GM12878 (cell line): ENCODE results near the gene SRBD1. TPM values are rescaled to one million over a fixed set of nuclear protein-coding genes. Genes with fewer than 3 reads are reported as not detected.
A peak's percentile ranks its signal among the peaks of the same experiment; 100 is the strongest.

ENCODE experiments used
- ATAC-seq: fragments of 200-7000 bp; cut with Tn5 transposase; 3 replicates; pipeline ENCODE4 v1.9.1; 2020; ENCODE audit warnings: mild to moderate bottlenecking, moderate library complexity
- BruUV-seq: library from RNA; stranded (reverse); fragments of 400-500 nt; replicated peaks from 2 replicates; lab custom pipeline; 2021; lab: Mats Ljungman, UMichigan
- CTCF ChIA-PET: fragments of 300-600 bp; sonication (Branson Sonifier 250); formaldehyde crosslinking; extraction: SDS; loops from one replicate; lab custom pipeline; 2021; ENCODE audit warnings: inconsistent platforms; lab: Yijun Ruan, JAX
- POLR2A ChIA-PET: fragments of 350-600 bp; formaldehyde crosslinking; extraction: SDS; loops from one replicate; lab custom pipeline; 2021; ENCODE audit warnings: inconsistent platforms; lab: Charles Lee
- RAD21 ChIA-PET: fragments of 300-600 bp; sonication (Branson Sonifier 250); formaldehyde crosslinking; loops from one replicate; lab custom pipeline; 2023; ENCODE audit warnings: antibody characterized with exemption; ENCODE audit not compliant: unreplicated experiment; lab: Charles Lee
- SMC1A ChIA-PET: fragments of 300-600 bp; sonication (Branson Sonifier 250); formaldehyde crosslinking; loops from one replicate; lab custom pipeline; 2023; ENCODE audit not compliant: unreplicated experiment, uncharacterized antibody; lab: Charles Lee
- DNase-seq: peaks from one replicate; pipeline ENCODE4 v3.0.0-alpha.2; 2011; ENCODE audit warnings: low read depth, low spot score
- FAIRE-seq: peaks from 3 replicates; lab custom pipeline; 2011; peaks lifted over from hg19 to GRCh38; lab: Jason Lieb, UNC
- H2AFZ ChIP-seq: 2 replicates; pipeline ENCODE4 v1.6.0; 2011; ENCODE audit warnings: low read depth, low read length, control low read depth; ENCODE audit not compliant: control insufficient read depth
- H3K27ac ChIP-seq: 2 replicates; pipeline ENCODE4 v1.5.1; 2011; ENCODE audit warnings: control low read depth; ENCODE audit not compliant: control insufficient read depth, insufficient read depth
- H3K27me3 ChIP-seq, 2 experiments: replicated peaks in 1 of 2; 2 replicates each; pipeline versions ENCODE4 v1.6.0 to v1.6.1; 2011; ENCODE audit warnings: low read length in 1 of 2; ENCODE audit not compliant: control insufficient read depth in 2 of 2, insufficient read depth in 2 of 2
- H3K36me3 ChIP-seq, 2 experiments: 2 replicates each; pipeline ENCODE4 v1.5.1; 2011; ENCODE audit warnings: low read length in 1 of 2; ENCODE audit not compliant: control insufficient read depth in 2 of 2, insufficient read depth in 2 of 2
- H3K4me1 ChIP-seq: 2 replicates; pipeline ENCODE4 v1.6.1; 2011; ENCODE audit warnings: mild to moderate bottlenecking, low read length, moderate library complexity, mixed read lengths; ENCODE audit not compliant: control insufficient read depth, insufficient read depth
- H3K4me2 ChIP-seq: 2 replicates; pipeline ENCODE4 v1.6.0; 2011; ENCODE audit warnings: control low read depth; ENCODE audit not compliant: control insufficient read depth, insufficient read depth
- H3K4me3 ChIP-seq: fragments of 200-600 bp; sonication (generic); 2 replicates; pipeline ENCODE4 v1.5.1; 2016
- H3K79me2 ChIP-seq: 2 replicates; pipeline ENCODE4 v1.6.0; 2011; ENCODE audit warnings: low read length; ENCODE audit not compliant: control insufficient read depth, insufficient read depth
- H3K9ac ChIP-seq: 2 replicates; pipeline ENCODE4 v1.8.0; 2011; ENCODE audit warnings: low read length, control low read depth, mixed read lengths; ENCODE audit not compliant: control insufficient read depth, insufficient read depth
- H3K9me3 ChIP-seq: replicated peaks from 3 replicates; pipeline ENCODE4 v1.5.1; 2011; ENCODE audit warnings: mild to moderate bottlenecking, low read length; ENCODE audit not compliant: control insufficient read depth, insufficient read depth
- H4K20me1 ChIP-seq: 2 replicates; pipeline ENCODE4 v1.6.0; 2011; ENCODE audit not compliant: control insufficient read depth, insufficient read depth
- BHLHE40 ChIP-seq, 2 experiments: fragments of 450-650 bp in 1 of 2; IDR thresholded peaks; 2 replicates each; pipeline ENCODE4 v1.6.1; 2011 to 2017; ENCODE audit warnings: low read depth in 2 of 2, borderline replicate concordance in 1 of 2, improper control_type of control experiment in 1 of 2, low read length in 1 of 2, mild to moderate bottlenecking in 1 of 2
- DPF2 ChIP-seq: fragments of 450-650 bp; IDR thresholded peaks from 2 replicates; pipeline ENCODE4 v1.6.1; 2017; ENCODE audit warnings: mild to moderate bottlenecking
- HDGF ChIP-seq: fragments of 450-650 bp; IDR thresholded peaks from 2 replicates; pipeline ENCODE4 v1.6.1; 2016; ENCODE audit warnings: antibody characterized with exemption
- IKZF1 ChIP-seq: fragments of 450-650 bp; conservative IDR thresholded peaks from 2 replicates; pipeline ENCODE4 v1.6.1; 2017; ENCODE audit warnings: antibody characterized with exemption, mild to moderate bottlenecking
- POU2F2 ChIP-seq: IDR thresholded peaks from 3 replicates; pipeline ENCODE4 v1.6.1; 2011; ENCODE audit warnings: low read depth, mild to moderate bottlenecking, low read length, borderline replicate concordance
- SIX5 ChIP-seq: IDR thresholded peaks from 2 replicates; pipeline ENCODE4 v1.6.1; 2011; ENCODE audit warnings: mild to moderate bottlenecking, low read depth, low read length, moderate library complexity; ENCODE audit not compliant: severe bottlenecking
- SMARCA5 ChIP-seq: fragments of 450-650 bp; IDR thresholded peaks from 2 replicates; pipeline ENCODE4 v1.6.1; 2017; ENCODE audit warnings: mild to moderate bottlenecking
- STAT1 ChIP-seq: fragments of 450-650 bp; conservative IDR thresholded peaks from 2 replicates; pipeline ENCODE4 v1.6.1; 2014; ENCODE audit warnings: antibody characterized with exemption, mild to moderate bottlenecking
- ZNF207 ChIP-seq: fragments of 450-650 bp; IDR thresholded peaks from 2 replicates; pipeline ENCODE4 v1.6.1; 2014; ENCODE audit warnings: antibody characterized with exemption, mild to moderate bottlenecking, borderline replicate concordance
- WGBS: methylation state at CpG from one replicate; pipeline ENCODE4 v1.1.6; 2016; ENCODE audit warnings: low lambda C conversion rate; ENCODE audit not compliant: insufficient replicate concordance, insufficient coverage; ENCODE audit errors: missing lambda C conversion rate; 5-methylcytosine and 5-hydroxymethylcytosine counted together
- in situ Hi-C: fragments of 300-500 bp; cut with MboI; formaldehyde crosslinking; loops from 9 replicates; pipeline ENCODE4 v1.14.3; 2018; ENCODE audit warnings: mixed read lengths
- intact Hi-C: fragments of 100-400 bp; cut with micrococcal nuclease; formaldehyde crosslinking; loops from one replicate; pipeline ENCODE4 v1.14.2; 2022; ENCODE audit not compliant: unreplicated experiment
- polyA plus RNA-seq, 11 experiments: library from polyadenylated mRNA; depleted of rRNA in 4 of 11; unstranded in 6 of 11; stranded (reverse) in 5 of 11; fragments of >200 nt; fragmentation: Nextera tagmentation in 4 of 11; fragmentation: Illumina TruSeq in 1 of 11; extraction: Ambion mirVana in 4 of 11; extraction: Trizol in 1 of 11; gene quantifications; 1 replicate in 1 of 11; 2 replicates in 10 of 11; pipeline versions ENCODE4 v1.2.1 to v1.2.3, GENCODE V29; 2011 to 2016; ENCODE audit warnings: inconsistent platforms in 2 of 11, missing spikeins in 2 of 11, low read depth in 1 of 11
- total RNA-seq, 4 experiments: library from RNA; depleted of rRNA in 3 of 4; stranded (reverse); fragments of >200 nt in 3 of 4; fragmentation: Illumina TruSeq in 1 of 4; extraction: Trizol in 1 of 4; gene quantifications; 2 replicates each; pipeline versions ENCODE4 v1.2.1 to v1.2.3, GENCODE V29; 2013 to 2021
- TF ChIP-seq, protein P1 (sequence below): fragments of 450-650 bp; formaldehyde crosslinking; IDR thresholded peaks from 2 replicates; pipeline ENCODE4 v1.4.0; 2020; ENCODE audit warnings: mild to moderate bottlenecking, moderate library complexity
- TF ChIP-seq, protein P2 (sequence below): IDR thresholded peaks from 2 replicates; pipeline ENCODE4 v1.6.1; 2012; ENCODE audit warnings: low read depth, low read length, improper control_type of control experiment
- TF ChIP-seq, protein P3 (sequence below): fragments of 450-650 bp; formaldehyde crosslinking; IDR thresholded peaks from 2 replicates; pipeline ENCODE4 v1.5.0; 2022; ENCODE audit warnings: mild to moderate bottlenecking, missing genetic modification characterization

Gene SRBD1
- total and polyA plus RNA-seq, 10 of the 15 experiments (the other 5 are each of a cell fraction or from before 2014, with no cell fraction given), result 9.7 to 33.1 (median 20.1) TPM

DNA sequence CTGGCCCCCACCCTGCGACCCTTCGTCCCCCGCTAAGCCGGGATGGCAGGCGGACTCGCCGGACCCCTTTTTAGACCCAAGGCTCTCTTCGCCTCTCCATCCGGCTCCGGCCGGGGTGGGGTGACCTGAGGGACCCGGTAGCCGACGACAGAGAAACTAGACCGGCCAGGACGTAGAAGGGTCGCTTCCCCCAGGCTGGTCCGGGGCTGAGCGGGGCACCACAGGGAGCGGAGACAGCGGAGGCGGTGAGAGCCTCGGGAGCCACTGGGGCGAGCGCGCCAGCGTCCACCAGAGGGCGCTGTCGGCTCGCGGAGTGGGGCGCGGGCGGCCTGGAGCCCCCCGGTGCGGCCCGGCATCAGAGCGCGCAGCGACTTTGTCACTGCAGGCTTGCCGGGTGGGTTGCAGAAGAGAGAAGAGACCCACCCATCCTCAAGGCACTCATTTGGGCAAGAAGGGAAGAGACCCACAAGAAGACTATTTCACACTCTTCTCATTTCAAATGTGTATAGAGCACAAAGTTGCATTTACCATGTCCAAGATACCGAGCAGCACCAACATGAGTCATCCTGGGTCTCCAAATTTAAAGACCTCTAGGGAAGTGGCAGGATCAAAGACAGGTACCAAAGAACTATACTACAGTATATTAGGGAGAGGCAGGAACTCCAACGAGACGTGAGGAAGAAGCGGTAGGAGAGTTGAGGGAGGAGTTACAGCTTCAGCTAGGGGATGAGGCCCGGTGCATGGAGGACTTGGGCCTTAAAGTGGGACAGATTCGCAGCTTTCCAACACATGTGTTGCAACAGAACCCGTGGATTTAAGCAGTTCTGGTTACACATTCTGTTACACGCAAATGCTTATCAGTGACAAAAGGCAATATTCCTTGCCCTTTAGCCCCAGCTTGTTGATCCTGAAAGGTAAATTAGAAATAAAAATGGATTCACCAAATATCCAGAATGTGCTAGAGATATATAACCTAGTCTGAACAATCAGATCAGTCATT, 32.8 kb upstream of the SRBD1 start:
- no peaks in the 10 kb centered on the region for H3K79me2 ChIP-seq
- no peaks in the 10 kb centered on the region for H3K4me1 ChIP-seq
- H3K4me3 ChIP-seq, result peak overlapping the region; percentile 69; the same call in 1 of the 2 replicates
- ChIA-PET POLR2A (interaction anchor here (0.9 kb wide), 1 partner anchor 190 kb away, joined by 3 read pairs; no protein-coding TSS in a partner anchor), CTCF (interaction anchor here (0.7 to 5.0 kb wide), 28 partner anchors 9 to 818 kb away, joined by 3 to 64 read pairs (median 4); no protein-coding TSS in a partner anchor), SMC1A (interaction anchor here (0.6 to 4.4 kb wide), 21 partner anchors 17 to 419 kb away, joined by 3 to 56 read pairs (median 4); no protein-coding TSS in a partner anchor), RAD21 (interaction anchor here (0.6 to 4.9 kb wide), 12 partner anchors 9 to 723 kb away, joined by 3 to 39 read pairs (median 5); no protein-coding TSS in a partner anchor)
- no peaks in the 10 kb centered on the region; a peak in 1 of 4 replicates for H3K27me3 ChIP-seq
- DNase-seq (no peak), ATAC-seq (peak; percentile 99), FAIRE-seq (peak; percentile 72)
- no peaks in the 10 kb centered on the region for H3K36me3 ChIP-seq
- no peak overlapping the region for H3K27ac ChIP-seq
- WGBS, result 11% methylated on average over 48 of the region's 49 CpGs
- H2AFZ ChIP-seq, result peak overlapping the region; percentile 51
- peak overlapping the region; percentile 42; the same call in 1 of the 2 replicates for H3K9ac ChIP-seq
- BruUV-seq, result no TSS peak
- in situ Hi-C loops (loop anchor here (25.0 kb wide), 1 partner anchor 718 kb away; no protein-coding TSS in a partner anchor), intact Hi-C loops (loop anchor here (1.0 to 5.0 kb wide), 3 partner anchors 193 to 348 kb away; no protein-coding TSS in a partner anchor)
- peak overlapping the region; percentile 92 for H3K4me2 ChIP-seq
- H3K9me3 ChIP-seq, result no peaks in the 10 kb centered on the region; the same call in 2 of the 3 replicates
- no peaks in the 10 kb centered on the region for H4K20me1 ChIP-seq
- TF ChIP-seq POU2F2, result 0 out of 3 replicates have a peak, but pooled peaks have one; percentile 8
- peak; percentile 61; the same call in 1 of the 2 replicates for TF ChIP-seq IKZF1
- TF ChIP-seq STAT1, result 0 out of 2 replicates have a peak, but pooled peaks have one; percentile 33
- TF ChIP-seq BHLHE40 (IDR thresholded peaks at IDR 0.05; ENCODE audit: borderline replicate concordance in 1 of 2, low read depth in 2 of 2, low read length in 1 of 2), result peak in 1 of 2 experiments; percentile 54; a peak in 2 of 4 replicates
- 0 out of 2 replicates have a peak, but pooled peaks have one; percentile 28 for TF ChIP-seq ZNF207
- TF ChIP-seq HDGF, result no peak
- peak; percentile 93 for TF ChIP-seq SMARCA5
- TF ChIP-seq DPF2, result peak; percentile 56; the same call in 1 of the 2 replicates
- TF ChIP-seq, protein P1, sequence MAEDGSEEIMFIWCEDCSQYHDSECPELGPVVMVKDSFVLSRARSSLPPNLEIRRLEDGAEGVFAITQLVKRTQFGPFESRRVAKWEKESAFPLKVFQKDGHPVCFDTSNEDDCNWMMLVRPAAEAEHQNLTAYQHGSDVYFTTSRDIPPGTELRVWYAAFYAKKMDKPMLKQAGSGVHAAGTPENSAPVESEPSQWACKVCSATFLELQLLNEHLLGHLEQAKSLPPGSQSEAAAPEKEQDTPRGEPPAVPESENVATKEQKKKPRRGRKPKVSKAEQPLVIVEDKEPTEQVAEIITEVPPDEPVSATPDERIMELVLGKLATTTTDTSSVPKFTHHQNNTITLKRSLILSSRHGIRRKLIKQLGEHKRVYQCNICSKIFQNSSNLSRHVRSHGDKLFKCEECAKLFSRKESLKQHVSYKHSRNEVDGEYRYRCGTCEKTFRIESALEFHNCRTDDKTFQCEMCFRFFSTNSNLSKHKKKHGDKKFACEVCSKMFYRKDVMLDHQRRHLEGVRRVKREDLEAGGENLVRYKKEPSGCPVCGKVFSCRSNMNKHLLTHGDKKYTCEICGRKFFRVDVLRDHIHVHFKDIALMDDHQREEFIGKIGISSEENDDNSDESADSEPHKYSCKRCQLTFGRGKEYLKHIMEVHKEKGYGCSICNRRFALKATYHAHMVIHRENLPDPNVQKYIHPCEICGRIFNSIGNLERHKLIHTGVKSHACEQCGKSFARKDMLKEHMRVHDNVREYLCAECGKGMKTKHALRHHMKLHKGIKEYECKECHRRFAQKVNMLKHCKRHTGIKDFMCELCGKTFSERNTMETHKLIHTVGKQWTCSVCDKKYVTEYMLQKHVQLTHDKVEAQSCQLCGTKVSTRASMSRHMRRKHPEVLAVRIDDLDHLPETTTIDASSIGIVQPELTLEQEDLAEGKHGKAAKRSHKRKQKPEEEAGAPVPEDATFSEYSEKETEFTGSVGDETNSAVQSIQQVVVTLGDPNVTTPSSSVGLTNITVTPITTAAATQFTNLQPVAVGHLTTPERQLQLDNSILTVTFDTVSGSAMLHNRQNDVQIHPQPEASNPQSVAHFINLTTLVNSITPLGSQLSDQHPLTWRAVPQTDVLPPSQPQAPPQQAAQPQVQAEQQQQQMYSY (CRISPR knock-in tag), result no peak
- no peak for TF ChIP-seq SIX5
- TF ChIP-seq, protein P2, sequence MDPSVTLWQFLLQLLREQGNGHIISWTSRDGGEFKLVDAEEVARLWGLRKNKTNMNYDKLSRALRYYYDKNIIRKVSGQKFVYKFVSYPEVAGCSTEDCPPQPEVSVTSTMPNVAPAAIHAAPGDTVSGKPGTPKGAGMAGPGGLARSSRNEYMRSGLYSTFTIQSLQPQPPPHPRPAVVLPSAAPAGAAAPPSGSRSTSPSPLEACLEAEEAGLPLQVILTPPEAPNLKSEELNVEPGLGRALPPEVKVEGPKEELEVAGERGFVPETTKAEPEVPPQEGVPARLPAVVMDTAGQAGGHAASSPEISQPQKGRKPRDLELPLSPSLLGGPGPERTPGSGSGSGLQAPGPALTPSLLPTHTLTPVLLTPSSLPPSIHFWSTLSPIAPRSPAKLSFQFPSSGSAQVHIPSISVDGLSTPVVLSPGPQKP, result no peak
- TF ChIP-seq, protein P3, sequence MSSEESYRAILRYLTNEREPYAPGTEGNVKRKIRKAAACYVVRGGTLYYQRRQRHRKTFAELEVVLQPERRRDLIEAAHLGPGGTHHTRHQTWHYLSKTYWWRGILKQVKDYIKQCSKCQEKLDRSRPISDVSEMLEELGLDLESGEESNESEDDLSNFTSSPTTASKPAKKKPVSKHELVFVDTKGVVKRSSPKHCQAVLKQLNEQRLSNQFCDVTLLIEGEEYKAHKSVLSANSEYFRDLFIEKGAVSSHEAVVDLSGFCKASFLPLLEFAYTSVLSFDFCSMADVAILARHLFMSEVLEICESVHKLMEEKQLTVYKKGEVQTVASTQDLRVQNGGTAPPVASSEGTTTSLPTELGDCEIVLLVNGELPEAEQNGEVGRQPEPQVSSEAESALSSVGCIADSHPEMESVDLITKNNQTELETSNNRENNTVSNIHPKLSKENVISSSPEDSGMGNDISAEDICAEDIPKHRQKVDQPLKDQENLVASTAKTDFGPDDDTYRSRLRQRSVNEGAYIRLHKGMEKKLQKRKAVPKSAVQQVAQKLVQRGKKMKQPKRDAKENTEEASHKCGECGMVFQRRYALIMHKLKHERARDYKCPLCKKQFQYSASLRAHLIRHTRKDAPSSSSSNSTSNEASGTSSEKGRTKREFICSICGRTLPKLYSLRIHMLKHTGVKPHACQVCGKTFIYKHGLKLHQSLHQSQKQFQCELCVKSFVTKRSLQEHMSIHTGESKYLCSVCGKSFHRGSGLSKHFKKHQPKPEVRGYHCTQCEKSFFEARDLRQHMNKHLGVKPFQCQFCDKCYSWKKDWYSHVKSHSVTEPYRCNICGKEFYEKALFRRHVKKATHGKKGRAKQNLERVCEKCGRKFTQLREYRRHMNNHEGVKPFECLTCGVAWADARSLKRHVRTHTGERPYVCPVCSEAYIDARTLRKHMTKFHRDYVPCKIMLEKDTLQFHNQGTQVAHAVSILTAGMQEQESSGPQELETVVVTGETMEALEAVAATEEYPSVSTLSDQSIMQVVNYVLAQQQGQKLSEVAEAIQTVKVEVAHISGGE, result no peak
